Osteoblast (primary cell): ENCODE results near the gene FNIP1. TPM values are rescaled to one million over a fixed set of nuclear protein-coding genes. Genes with fewer than 3 reads are reported as not detected.

Source experiments
- DNase-seq: peaks from one replicate; pipeline ENCODE4 v3.0.0; 2011; ENCODE audit warnings: low spot score, mixed read lengths; ENCODE audit not compliant: insufficient read length; ENCODE audit errors: missing footprints
- H2AFZ ChIP-seq: 2 replicates; pipeline ENCODE4 v1.6.0; 2011; ENCODE audit warnings: mild to moderate bottlenecking, low read length
- H3K27ac ChIP-seq: 2 replicates; pipeline ENCODE4 v1.5.1; 2011; ENCODE audit warnings: mild to moderate bottlenecking, low read depth, low read length, moderate library complexity
- H3K27me3 ChIP-seq: 2 replicates; pipeline ENCODE4 v1.6.0; 2012; ENCODE audit warnings: mild to moderate bottlenecking, control low read depth, inconsistent platforms, low read length, moderate library complexity; ENCODE audit not compliant: insufficient read depth
- H3K36me3 ChIP-seq: 2 replicates; pipeline ENCODE4 v1.5.1; 2011; ENCODE audit warnings: mild to moderate bottlenecking, low read length, control low read depth, moderate library complexity; ENCODE audit not compliant: insufficient read depth
- H3K4me1 ChIP-seq: 2 replicates; pipeline ENCODE4 v1.5.1; 2011; ENCODE audit warnings: mild to moderate bottlenecking, low read length, control low read depth, moderate library complexity; ENCODE audit not compliant: insufficient read depth
- H3K4me2 ChIP-seq: 2 replicates; pipeline ENCODE4 v1.6.0; 2011; ENCODE audit warnings: mild to moderate bottlenecking, low read length; ENCODE audit not compliant: insufficient read depth
- H3K4me3 ChIP-seq: fragments of 200-600 bp; sonication (generic); 3 replicates; pipeline ENCODE4 v1.5.1; 2012; ENCODE audit warnings: mild to moderate bottlenecking, low read length, inconsistent platforms; ENCODE audit not compliant: insufficient read depth
- H3K79me2 ChIP-seq: 2 replicates; pipeline ENCODE4 v1.6.0; 2012; ENCODE audit warnings: mild to moderate bottlenecking, low read length, control low read depth, inconsistent platforms; ENCODE audit not compliant: insufficient read depth
- H3K9me3 ChIP-seq: 2 replicates; pipeline ENCODE4 v1.5.1; 2011; ENCODE audit warnings: low read depth, low read length, control low read depth
- H4K20me1 ChIP-seq: 2 replicates; pipeline ENCODE4 v1.6.0; 2012; ENCODE audit warnings: mild to moderate bottlenecking, low read length, control low read depth; ENCODE audit not compliant: insufficient read depth
- CTCF ChIP-seq: IDR thresholded peaks from 2 replicates; pipeline ENCODE4 v1.5.1; 2011; ENCODE audit warnings: mild to moderate bottlenecking, low read depth, low read length, moderate library complexity; ENCODE audit errors: extremely low read depth
- total RNA-seq: library from RNA; depleted of rRNA; stranded (reverse); fragments of >200 nt; gene quantifications from 2 replicates; pipeline ENCODE4 v1.2.3, GENCODE V29; 2012

FNIP1 gene
- total RNA-seq, 1 donor, result 116 TPM

GRCh38 chr5:131716650-131717049 lies 80.2 kb downstream of the FNIP1 start:
- H3K27me3 ChIP-seq, result no peaks in the 10 kb centered on the region
- H4K20me1 ChIP-seq, result no peaks in the 10 kb centered on the region
- no peak for TF ChIP-seq CTCF
- H3K4me1 ChIP-seq, result no peaks in the 10 kb centered on the region
- no peak for DNase-seq
- no peaks in the 10 kb centered on the region for H3K9me3 ChIP-seq
- no peak overlapping the region for H3K4me3 ChIP-seq
- peaks cover 62% of the 10 kb centered on the region for H3K79me2 ChIP-seq
- peaks cover 21% of the 10 kb centered on the region for H3K36me3 ChIP-seq
- H3K27ac ChIP-seq, result no peak overlapping the region
- H2AFZ ChIP-seq, result no peak overlapping the region
- no peak overlapping the region for H3K4me2 ChIP-seq

GRCh38 chr5:131710391-131710790 lies 86.4 kb downstream of the FNIP1 start:
- TF ChIP-seq CTCF, result no peak
- DNase-seq, result no peak
- Histone ChIP-seq H3K27me3 (no peaks in the 10 kb centered on the region), H2AFZ (no peak overlapping the region), H3K9me3 (no peaks in the 10 kb centered on the region), H3K27ac (no peak overlapping the region), H3K4me3 (no peak overlapping the region), H3K4me2 (no peak overlapping the region), H4K20me1 (no peaks in the 10 kb centered on the region), H3K4me1 (no peaks in the 10 kb centered on the region), H3K79me2 (peaks cover 44% of the 10 kb centered on the region), H3K36me3 (peaks cover 37% of the 10 kb centered on the region)

- H4K20me1 ChIP-seq, result no peaks in the 10 kb centered on the region
- no peak for TF ChIP-seq CTCF
- no peak overlapping the region for H2AFZ ChIP-seq
- H3K4me1 ChIP-seq, result no peaks in the 10 kb centered on the region
- no peaks in the 10 kb centered on the region for H3K27me3 ChIP-seq
- peaks cover 50% of the 10 kb centered on the region for H3K36me3 ChIP-seq
- H3K79me2 ChIP-seq, result peaks cover 37% of the 10 kb centered on the region
- H3K27ac ChIP-seq, result no peak overlapping the region
- no peak overlapping the region for H3K4me2 ChIP-seq
- H3K9me3 ChIP-seq, result no peaks in the 10 kb centered on the region
- no peak for DNase-seq
- no peak overlapping the region for H3K4me3 ChIP-seq
Observed at GRCh38 chr5:131709043-131709442, 87.8 kb downstream of the FNIP1 start.

GRCh38 chr5:131706281-131706680 lies 90.5 kb downstream of the FNIP1 start:
- H3K4me3 ChIP-seq, result no peak overlapping the region
- DNase-seq, result no peak
- H4K20me1 ChIP-seq, result no peaks in the 10 kb centered on the region
- TF ChIP-seq CTCF, result no peak
- no peaks in the 10 kb centered on the region for H3K9me3 ChIP-seq
- H3K27ac ChIP-seq, result no peak overlapping the region
- peaks cover 44% of the 10 kb centered on the region for H3K79me2 ChIP-seq
- H3K36me3 ChIP-seq, result peaks cover 69% of the 10 kb centered on the region
- H3K27me3 ChIP-seq, result no peaks in the 10 kb centered on the region
- no peak overlapping the region for H2AFZ ChIP-seq
- H3K4me1 ChIP-seq, result no peaks in the 10 kb centered on the region
- H3K4me2 ChIP-seq, result no peak overlapping the region
